Measurements from ENCODE around the gene ANAPC2.

Gene ANAPC2

DNA sequence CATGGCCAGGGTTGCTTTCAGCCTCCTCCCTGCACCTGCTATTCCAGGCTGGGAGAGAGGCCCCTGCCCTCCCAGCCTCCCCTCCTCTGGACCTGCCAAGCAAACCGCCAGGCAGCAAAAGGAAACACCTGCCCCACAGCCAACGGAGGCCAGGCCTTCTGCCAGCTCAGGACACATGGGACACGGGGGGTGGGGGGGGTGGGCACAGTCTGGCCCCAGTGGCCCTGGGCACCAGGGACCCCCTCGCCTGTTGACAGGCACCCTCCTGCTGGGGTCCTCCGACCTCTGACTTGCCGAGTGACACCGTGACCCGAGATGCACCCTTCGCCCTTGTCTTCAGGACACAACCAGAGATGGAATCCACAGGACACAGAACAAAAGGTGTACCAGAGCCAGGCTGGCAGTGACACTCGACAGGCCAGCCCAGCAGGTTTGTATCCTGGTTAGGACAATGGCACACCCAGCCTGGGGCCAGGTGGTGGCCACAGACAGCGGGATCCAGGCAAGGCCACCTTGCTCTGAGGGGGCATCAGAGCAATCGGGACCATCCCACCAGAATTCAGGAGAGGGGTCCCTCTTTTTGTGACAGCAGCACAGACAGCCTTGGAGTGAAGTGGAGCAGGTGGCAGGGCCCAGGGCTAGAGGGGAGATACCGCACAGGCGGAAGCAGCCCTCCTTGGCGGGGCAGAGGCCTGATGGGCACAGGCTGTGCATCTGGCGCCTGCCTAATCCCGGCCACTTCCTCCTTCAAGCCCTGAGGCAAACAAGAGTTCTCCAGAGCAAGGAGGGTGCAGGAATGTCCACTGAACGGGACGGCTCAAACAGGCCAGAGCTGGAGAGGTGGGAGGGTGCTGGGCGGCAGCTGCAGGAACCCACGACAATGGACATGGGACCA, 15.2 kb downstream of the ANAPC2 start:
- peak; percentile 78 for DNase-seq

- DNase-seq: no peak
Observed at GRCh38 chr9:137171149-137171900, 17.0 kb downstream of the ANAPC2 start.

DNA sequence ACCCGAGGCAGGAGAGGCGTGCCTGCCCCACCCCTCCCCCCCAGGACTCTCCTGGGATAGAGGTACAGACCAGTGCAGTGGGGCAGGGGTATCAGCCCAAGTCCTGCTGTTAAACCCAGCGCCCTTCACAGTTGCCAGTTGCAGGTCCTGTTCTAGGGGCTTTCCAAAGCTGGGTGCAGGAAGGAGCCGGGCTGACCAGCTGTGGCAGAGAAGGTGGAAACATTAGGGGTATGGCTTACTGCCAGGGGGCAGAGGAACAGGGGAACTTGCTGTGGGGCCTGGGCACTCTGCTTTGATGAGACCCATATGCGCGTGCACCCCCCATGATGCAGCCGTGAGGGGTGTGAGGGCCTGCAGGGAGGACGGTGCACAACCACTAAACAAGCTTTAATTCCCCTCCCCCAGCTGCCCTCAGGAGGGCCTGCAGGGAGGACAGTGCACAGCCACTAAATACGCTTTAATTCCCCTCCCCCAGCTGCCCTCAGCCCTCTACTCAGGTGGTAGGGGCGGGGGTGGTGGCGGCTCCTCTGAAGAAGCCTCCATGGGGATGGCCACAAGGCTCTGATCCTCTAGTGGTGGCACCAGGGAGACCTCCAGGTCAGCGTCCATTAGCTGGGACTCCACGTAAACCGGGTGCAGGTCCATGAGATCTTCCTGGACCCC, 17.7 kb downstream of the ANAPC2 start:
- DNase-seq: no peak

GRCh38 chr9:137169896-137170358, 18.4 kb downstream of the ANAPC2 start, which contains the start of gene LRRC26:
Gene LRRC26, minus strand, starts transcription at chr9:137170051. Its CDS starts 108 bp downstream, at chr9:137169943.
- DNase-seq: no peak

GRCh38 chr9:137168904-137169856, 19.2 kb downstream of the ANAPC2 start:
- peak; percentile 65 for DNase-seq

GRCh38 chr9:137168573-137168903, 19.8 kb downstream of the ANAPC2 start:
- DNase-seq: no peak

DNA sequence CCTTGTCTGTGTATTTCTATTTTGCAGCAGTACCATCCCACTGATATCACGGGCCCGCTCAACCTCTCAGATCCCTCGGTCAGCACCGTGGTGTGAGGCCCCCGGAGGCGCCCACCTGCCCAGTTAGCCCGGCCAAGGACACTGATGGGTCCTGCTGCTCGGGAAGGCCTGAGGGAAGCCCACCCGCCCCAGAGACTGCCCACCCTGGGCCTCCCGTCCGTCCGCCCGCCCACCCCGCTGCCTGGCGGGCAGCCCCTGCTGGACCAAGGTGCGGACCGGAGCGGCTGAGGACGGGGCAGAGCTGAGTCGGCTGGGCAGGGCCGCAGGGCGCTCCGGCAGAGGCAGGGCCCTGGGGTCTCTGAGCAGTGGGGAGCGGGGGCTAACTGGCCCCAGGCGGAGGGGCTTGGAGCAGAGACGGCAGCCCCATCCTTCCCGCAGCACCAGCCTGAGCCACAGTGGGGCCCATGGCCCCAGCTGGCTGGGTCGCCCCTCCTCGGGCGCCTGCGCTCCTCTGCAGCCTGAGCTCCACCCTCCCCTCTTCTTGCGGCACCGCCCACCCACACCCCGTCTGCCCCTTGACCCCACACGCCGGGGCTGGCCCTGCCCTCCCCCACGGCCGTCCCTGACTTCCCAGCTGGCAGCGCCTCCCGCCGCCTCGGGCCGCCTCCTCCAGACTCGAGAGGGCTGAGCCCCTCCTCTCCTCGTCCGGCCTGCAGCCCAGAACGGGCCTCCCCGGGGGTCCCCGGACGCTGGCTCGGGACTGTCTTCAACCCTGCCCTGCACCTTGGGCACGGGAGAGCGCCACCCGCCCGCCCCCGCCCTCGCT, 20.4 kb downstream of the ANAPC2 start:
- peak; percentile 16 for DNase-seq

DNA sequence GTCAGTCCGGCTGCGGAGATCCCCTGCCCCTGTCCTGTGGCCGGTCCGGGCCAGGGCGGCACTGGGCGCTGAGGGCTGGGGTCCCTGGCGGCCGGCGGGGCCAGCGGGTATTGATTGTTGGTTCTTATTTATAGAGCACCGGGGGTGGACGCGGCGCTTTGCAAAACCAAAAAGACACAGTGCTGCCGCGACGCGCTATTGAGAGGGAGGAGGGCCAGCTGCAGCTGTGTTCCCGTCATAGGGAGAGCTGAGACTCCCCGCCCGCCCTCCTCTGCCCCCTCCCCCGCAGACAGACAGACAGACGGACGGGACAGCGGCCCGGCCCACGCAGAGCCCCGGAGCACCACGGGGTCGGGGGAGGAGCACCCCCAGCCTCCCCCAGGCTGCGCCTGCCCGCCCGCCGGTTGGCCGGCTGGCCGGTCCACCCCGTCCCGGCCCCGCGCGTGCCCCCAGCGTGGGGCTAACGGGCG, 21.0 kb downstream of the ANAPC2 start:
- DNase-seq: peak; percentile 13

GRCh38 chr9:137166380-137167229, 21.8 kb downstream of the ANAPC2 start:
- no peak for DNase-seq

DNA sequence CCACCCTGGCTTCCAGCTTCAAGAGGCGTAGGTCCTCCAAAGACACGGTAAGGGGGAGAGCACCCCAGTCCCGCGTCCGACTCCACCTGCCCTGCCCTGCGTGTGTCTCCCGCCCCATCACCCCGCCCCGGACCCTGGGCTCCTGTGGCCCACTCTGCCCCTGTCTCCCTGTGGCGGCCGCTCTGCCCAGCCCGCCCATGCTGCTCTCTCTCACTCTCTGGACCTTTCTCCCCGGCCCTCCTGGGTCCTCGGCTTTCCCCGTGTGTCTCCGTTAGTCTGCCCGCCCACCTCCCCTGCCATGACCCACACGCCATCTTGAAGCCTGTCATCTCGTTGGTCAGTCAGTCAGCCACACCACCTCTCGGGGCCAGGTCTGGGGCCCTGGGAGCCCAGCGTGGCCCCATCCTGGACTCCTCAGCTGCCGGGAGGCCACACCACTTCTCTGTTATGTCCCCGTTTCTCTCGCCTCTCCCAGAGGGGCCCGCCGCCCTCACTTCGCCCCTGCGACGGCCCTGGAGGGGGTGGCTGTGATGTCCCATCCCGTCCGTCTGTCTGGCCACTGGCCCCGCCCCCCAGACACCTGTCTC, 23.0 kb downstream of the ANAPC2 start:
- DNase-seq: no peak

DNA sequence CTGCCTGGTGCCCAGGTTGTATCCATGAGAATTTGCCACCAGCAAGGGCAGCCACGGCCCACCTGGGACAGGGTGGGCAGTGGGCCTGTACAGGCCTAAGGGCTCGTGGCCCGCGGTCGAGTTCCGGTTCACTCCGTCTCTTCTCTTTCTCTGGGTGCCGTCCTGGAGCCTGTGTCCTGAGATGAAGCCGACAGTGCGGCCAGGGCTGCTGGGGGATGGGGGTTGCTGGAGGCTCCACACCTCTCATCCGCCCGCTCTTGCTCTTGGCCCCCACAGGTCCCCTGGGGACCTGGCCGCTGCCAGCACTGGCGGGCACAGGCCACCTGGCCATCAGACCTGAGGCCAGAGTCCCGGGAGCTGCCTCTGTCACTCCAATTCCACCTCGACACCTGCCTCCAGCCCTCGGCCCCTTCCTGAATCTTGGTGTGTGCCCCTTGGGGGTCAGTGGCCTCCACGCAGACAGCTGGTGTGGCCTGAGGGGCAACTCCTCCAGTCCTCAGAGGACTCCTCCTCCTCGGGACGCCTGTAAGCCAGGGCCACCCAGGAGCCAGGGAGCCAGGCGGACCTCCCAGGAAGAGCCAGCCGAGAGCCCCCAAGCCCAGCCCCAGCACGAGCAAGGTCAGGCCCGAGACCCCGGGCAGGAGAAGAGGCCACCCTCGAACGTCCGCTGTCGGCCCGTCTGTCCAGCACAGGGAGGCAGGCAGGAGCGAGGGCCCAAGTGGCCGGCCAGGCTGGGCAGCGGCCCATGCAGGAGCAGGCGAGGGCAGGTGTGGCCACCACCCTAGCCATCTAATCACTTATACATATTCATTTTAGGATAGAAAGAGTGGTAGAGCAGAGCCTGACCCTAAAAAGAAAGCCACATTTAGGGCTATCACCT, 23.8 kb downstream of the ANAPC2 start:
- no peak for DNase-seq

- no peak for DNase-seq
Observed at GRCh38 chr9:137163805-137164204, 24.6 kb downstream of the ANAPC2 start.

DNA sequence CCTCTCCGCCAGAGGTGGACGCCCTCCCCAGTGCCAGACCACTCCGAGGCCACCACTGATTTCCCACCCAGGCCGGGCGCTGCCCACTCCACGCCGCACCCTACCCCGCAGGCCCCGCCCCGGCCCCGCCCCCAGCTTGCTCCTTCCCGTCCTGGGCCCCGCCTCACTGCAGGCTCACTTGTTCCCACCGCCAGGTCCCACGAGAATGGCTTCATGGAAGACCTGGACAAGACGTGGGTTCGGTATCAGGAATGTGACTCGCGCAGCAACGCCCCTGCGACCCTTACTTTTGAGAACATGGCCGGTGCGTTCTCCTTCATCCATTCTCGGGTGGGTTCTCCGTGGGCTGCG, 25.0 kb downstream of the ANAPC2 start:
- DNase-seq: no peak

DNA sequence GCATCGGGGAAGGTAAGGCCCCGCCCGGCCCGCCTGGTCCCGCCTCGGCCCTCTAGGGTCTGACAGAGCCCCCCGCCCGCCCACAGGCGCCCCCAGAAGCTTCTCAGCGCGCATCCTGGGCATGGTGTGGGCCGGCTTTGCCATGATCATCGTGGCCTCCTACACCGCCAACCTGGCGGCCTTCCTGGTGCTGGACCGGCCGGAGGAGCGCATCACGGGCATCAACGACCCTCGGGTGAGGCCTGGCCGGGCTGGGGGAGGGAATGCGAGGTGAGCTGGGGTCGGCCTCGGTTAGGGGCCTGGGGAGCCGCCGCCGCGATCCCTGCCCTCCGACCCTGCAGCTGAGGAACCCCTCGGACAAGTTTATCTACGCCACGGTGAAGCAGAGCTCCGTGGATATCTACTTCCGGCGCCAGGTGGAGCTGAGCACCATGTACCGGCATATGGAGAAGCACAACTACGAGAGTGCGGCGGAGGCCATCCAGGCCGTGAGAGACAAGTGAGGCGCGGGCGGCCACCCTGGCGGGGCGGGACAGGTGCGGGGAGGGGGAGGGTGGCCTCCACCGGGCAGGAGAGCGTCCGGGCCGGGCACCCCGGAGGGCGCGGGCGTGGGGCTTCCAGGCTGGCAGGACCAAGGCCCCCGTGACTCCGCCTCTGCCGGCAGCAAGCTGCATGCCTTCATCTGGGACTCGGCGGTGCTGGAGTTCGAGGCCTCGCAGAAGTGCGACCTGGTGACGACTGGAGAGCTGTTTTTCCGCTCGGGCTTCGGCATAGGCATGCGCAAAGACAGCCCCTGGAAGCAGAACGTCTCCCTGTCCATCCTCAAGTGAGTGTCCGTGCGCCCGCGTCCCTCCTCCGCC, 25.6 kb downstream of the ANAPC2 start:
- DNase-seq: peak; percentile 21

- no peak for DNase-seq
Observed at GRCh38 chr9:137161558-137162486, 26.5 kb downstream of the ANAPC2 start.

GRCh38 chr9:137160716-137161557, 27.4 kb downstream of the ANAPC2 start:
- no peak for DNase-seq
